Activated CD4-positive, CD25-positive, alpha-beta regulatory T cell treated with anti-CD3 and anti-CD28 coated beads, Interleukin-2, amount 50 U/mL, for 72 hours (primary cell): ENCODE results near the gene KIRREL1.

ENCODE experiments used
- DNase-seq: peaks from one replicate; pipeline ENCODE4 v3.0.0; 2021

KIRREL1 gene

DNA sequence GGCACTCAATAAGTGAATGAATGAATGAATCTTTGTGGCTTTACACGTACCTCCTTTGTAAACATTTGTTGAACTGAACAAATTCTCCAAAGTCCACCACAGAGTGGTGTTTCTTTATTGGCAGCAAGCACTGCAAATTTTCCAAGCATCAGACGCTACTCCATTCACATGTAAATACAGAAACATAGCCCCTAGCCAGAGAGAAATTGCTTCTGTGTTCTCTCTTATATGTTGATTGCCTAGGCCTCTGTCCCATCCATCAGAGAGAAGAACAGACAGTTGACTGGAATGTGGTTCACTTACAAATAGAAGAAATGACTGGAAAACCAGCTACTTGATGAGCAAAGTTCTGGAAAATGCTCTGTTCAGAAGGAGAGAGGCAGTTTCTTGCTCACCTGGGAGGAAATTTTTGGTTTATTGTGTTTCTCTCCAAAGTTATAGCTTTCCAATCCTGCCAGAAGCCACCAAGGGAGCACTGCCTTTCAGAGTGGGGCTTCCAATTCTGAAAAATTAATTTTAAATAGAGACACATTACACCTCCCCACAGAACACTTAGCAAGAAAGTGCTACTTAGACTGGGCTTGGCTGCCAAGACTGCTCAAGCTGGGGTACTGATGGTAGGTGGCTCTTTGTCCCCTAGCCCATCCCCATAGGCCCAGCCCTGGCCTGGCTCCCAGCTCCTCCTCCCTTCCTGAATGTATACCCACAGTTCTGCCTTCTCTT, 18.1 kb upstream of the KIRREL1 start:
- DNase-seq, result no peak

GRCh38 chr1:157976888-157977287, 16.6 kb upstream of the KIRREL1 start:
- no peak for DNase-seq

- DNase-seq, result no peak
These were observed 14.7 kb upstream of the KIRREL1 start for GRCh38 chr1:157978586-157979403.

DNA sequence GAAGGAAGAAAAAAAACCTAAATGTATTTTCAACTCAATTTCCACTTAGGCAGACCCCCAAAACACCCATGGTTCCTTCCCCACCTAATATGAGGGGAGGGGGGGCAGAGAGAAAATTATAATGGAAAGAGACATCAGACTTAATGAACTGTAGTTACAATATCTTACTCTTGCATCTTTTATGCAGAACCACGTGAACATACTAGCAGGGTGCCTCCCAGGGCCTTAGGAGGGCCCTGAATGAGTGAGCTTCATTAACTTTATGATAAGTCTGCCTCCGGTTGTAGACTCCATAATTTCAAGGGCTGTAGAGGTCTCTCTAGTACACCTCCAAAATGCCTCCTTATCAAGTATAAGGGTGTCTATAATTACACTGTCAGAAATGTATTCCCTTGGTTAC, 11.3 kb upstream of the KIRREL1 start:
- no peak for DNase-seq

DNA sequence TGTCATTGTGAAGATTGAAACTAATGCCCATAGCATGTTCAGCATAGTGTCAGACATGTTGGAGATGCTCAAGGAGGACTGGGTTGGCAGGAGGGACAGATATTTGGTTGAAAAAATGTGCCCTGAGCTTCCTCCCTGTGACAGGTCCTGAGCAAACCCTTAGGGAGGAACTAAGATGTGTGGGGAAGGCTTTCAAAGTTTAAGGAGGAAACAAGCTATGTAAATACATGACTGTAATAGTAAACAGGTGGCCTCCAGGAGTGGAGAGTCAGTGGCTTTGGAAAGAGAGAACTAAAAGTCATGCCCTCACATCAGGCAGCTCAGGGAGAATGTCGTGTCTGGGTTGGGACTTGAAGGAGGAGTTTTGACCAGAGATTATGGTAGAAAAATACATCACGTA, 9.7 kb upstream of the KIRREL1 start:
- no peak for DNase-seq

GRCh38 chr1:157984469-157984868, 9.0 kb upstream of the KIRREL1 start:
- no peak for DNase-seq

GRCh38 chr1:157985473-157985872, 8.0 kb upstream of the KIRREL1 start:
- DNase-seq, result no peak

DNA sequence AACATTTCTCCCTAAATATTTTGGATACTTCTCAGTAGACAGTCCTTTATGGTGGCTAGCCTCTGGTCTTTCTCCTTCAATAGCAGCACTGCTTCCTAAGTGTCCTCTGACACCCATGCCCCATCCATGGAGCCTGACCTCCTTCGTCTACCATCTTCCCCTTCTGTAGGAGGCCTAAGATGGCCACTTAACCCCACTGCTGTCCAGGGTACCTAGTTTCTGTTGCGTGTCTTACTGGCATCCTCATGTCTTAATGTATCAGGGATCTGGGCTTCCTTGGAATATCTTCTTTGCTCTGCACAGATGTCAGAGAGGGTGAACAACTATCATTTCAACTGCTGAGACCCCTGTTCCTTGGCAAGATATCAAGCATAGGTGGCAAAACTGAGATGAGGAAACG, 5.4 kb upstream of the KIRREL1 start:
- no peak for DNase-seq

DNA sequence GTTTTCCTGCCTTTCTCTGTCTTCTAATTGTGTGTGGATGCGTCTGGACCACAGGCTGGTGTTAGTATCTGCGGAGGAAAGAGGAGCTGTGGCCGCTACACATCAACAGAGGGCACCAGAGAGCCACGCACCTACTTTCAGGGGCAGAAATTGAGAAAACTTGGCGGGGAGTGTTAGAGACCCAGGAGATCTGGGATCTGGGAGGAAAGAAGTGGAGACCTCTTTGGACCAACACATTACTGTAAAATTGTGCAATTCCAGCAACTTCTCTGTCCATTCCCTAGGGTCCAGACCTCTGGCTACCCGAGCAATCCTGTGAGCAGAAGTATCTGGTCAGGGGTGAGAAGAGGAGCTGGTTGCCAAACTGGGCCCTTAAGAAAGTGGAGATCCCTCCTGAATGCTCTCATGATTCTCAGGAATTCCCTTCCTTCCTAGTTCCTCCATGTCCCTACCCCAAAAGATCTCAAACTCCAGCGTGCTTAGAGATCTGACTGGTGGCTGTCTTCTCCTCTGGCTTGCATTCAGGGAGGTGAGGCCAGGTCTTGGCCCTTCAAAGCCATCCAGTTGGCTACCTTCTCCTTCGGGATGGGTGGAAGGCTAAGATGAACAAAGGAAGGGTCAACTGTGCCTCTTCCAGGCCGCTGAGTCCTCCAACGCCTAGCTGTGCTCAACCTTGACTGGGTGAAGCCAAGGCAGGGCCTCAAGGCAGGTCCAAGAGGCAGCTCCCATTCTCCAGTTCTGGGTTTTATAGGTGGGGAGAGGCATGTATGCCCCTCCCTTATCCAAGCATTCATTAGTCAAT, 1.2 kb upstream of the KIRREL1 start:
- DNase-seq, result peak; percentile 49

- no peak for DNase-seq
These were observed 655 bp upstream of the KIRREL1 start for GRCh38 chr1:157992833-157993146.

DNA sequence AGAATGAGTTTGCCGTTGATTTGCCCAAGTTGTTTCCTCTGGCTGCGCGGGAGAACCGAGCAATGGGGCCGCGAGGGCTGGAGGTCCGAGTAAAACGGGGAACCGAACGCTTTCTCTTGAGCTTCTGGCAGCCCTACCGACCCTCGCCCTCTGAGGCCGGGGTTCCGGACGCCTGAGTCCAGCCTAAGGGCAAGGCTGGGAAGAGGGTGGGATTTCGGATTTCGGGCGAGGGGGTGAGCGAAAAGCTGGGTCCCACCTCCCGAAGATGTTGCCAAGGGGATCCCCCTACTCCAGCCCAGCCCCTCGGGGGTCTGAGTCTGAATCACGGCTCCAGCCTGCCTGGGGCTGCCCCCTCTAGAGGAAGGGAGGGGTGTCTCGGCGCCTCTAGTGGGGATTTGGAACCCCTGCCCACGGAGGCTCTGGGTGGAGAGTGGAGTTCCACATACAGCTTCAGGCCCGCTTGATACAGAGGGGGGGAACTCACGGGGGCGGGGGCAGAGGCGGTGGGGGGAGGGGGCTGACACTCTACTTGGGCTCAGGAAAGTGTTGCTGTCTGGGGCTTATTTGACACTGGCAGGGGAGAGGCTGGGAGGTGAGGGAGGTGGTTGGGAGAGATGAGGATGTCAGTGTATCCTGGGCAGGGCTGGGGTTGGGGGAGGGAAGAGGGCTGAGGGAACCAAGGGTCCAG, 617 bp downstream of the KIRREL1 start:
- DNase-seq, result no peak

GRCh38 chr1:157994704-157995582, 1.5 kb downstream of the KIRREL1 start:
- DNase-seq, result no peak

GRCh38 chr1:157995583-157996169, 2.2 kb downstream of the KIRREL1 start:
- no peak for DNase-seq

DNA sequence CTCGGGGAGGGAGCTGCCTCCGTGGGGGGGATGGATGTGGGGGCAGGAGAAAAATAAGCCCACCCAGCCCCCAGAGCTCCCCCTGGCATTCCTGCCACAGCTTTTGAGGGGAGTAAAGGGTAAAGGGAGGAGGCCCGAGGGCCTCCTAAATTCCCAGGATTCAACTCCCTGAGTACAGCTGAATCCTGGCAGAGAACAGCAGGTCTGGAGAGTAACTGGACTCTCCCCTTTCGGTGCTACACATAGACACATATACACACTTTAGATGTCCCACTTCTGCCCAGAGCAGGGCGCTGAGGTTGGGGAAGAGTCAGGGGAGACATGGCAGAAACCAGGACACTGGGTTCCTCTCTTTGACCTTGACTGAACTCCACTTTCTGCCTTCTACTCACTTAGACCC, 3.0 kb downstream of the KIRREL1 start:
- no peak for DNase-seq

- DNase-seq, result no peak
These were observed 7.1 kb downstream of the KIRREL1 start for GRCh38 chr1:158000507-158000906.

DNA sequence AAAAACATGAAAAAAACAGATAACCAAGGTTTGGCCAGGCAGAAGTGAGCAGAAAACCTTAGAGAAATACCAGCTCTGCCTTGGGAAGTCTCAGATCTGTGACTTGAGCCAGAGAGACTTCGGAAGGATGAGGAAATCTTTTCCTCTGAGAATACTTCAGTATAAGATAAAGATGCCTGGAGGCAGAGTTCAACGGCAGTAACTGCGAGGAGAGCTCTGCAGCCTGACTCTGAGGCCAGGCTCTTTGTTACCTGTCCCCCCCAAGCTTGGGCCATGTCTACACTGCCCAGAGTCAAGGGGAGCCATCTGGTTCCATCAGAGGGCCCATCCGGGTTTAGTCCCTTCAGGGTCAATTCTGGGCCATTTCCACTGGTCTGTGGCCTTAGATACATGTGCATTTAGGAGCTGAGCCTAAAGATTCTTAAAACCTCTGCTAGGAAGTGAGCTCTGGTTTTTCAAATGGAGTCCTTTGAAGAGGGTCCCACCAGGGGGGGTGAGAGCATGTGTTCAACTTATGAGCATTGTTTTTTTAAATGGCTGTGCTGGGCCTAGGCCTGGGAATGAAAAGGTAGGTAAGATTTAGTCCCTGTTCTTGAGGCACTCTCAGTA, 8.7 kb downstream of the KIRREL1 start:
- DNase-seq, result no peak

GRCh38 chr1:158002631-158003405, 9.4 kb downstream of the KIRREL1 start:
- DNase-seq, result no peak

- DNase-seq, result no peak
These were observed 10.0 kb downstream of the KIRREL1 start for GRCh38 chr1:158003406-158003800.

GRCh38 chr1:158005224-158005623, 11.8 kb downstream of the KIRREL1 start:
- no peak for DNase-seq

- DNase-seq, result no peak
These were observed 13.7 kb downstream of the KIRREL1 start for GRCh38 chr1:158007180-158007579.
